HepG2 (cell line): ENCODE measurements around the gene FRMD1.

Source experiments
- CTCF ChIP-seq: sonication (generic); formaldehyde crosslinking; IDR thresholded peaks from 2 replicates; pipeline ENCODE4 v1.5.0; 2020; ENCODE audit warnings: mild to moderate bottlenecking, missing genetic modification reagents, moderate library complexity
- ELF1 ChIP-seq: sonication (generic); formaldehyde crosslinking; IDR thresholded peaks from 2 replicates; pipeline ENCODE4 v1.4.0; 2020; ENCODE audit warnings: missing genetic modification reagents
- FOXO4 ChIP-seq: sonication (generic); formaldehyde crosslinking; conservative IDR thresholded peaks from 2 replicates; pipeline ENCODE4 v1.8.1; 2023; ENCODE audit warnings: missing genetic modification reagents
- HNF1B ChIP-seq: sonication (generic); formaldehyde crosslinking; IDR thresholded peaks from 2 replicates; pipeline ENCODE4 v1.5.1; 2020; ENCODE audit warnings: mild to moderate bottlenecking, moderate library complexity, missing genetic modification reagents
- POLR2A ChIP-seq, 2 experiments: IDR thresholded peaks; 2 replicates each; pipeline ENCODE4 v1.6.1; 2011; ENCODE audit warnings: low read depth in 2 of 2, low read length in 2 of 2, mild to moderate bottlenecking in 1 of 2, moderate library complexity in 1 of 2; ENCODE audit not compliant: insufficient read depth in 1 of 2
- RAD21 ChIP-seq: fragments of 450-650 bp; formaldehyde crosslinking; IDR thresholded peaks from 2 replicates; pipeline ENCODE4 v1.5.0; 2020; ENCODE audit warnings: mild to moderate bottlenecking
- TAF1 ChIP-seq: sonication (generic); formaldehyde crosslinking; IDR thresholded peaks from 2 replicates; pipeline ENCODE4 v1.4.0; 2020; ENCODE audit warnings: missing genetic modification reagents
- USF2 ChIP-seq, 2 experiments: sonication (generic) in 1 of 2; formaldehyde crosslinking in 1 of 2; IDR thresholded peaks; 2 replicates each; pipeline versions ENCODE4 v1.5.1 to v1.6.1; 2011 to 2020; ENCODE audit warnings: borderline replicate concordance in 1 of 2, low read depth in 1 of 2, low read length in 1 of 2, mild to moderate bottlenecking in 1 of 2, missing genetic modification reagents in 1 of 2, moderate library complexity in 1 of 2
- ZNF121 ChIP-seq: sonication (generic); formaldehyde crosslinking; IDR thresholded peaks from 2 replicates; pipeline ENCODE4 v1.5.0; 2020; ENCODE audit warnings: mild to moderate bottlenecking, missing genetic modification reagents
- ZNF335 ChIP-seq: sonication (generic); formaldehyde crosslinking; IDR thresholded peaks from 2 replicates; pipeline ENCODE4 v1.4.0; 2020; ENCODE audit warnings: missing genetic modification reagents
- ZNF451 ChIP-seq: sonication (generic); formaldehyde crosslinking; IDR thresholded peaks from 2 replicates; pipeline ENCODE4 v1.5.0; 2020; ENCODE audit warnings: mild to moderate bottlenecking, missing genetic modification reagents

- TF ChIP-seq CTCF (CRISPR knock-in tag): no peak
- TF ChIP-seq TAF1 (CRISPR knock-in tag): no peak
- no peak for TF ChIP-seq FOXO4
- TF ChIP-seq USF2 (IDR thresholded peaks at IDR 0.05; ENCODE audit: low read depth, low read length): no peak
- TF ChIP-seq USF2 (CRISPR knock-in tag; IDR thresholded peaks at IDR 0.05; ENCODE audit: borderline replicate concordance): no peak
- no peak for TF ChIP-seq ZNF121 (CRISPR knock-in tag)
- TF ChIP-seq ZNF335 (CRISPR knock-in tag): no peak
- TF ChIP-seq ZNF451 (CRISPR knock-in tag): no peak
- TF ChIP-seq POLR2A (IDR thresholded peaks at IDR 0.05; ENCODE audit: insufficient read depth in 1 of 2, low read depth in 2 of 2, low read length in 2 of 2): no peak
- TF ChIP-seq HNF1B (CRISPR knock-in tag): no peak
- TF ChIP-seq RAD21 (CRISPR knock-in tag): no peak
- no peak for TF ChIP-seq ELF1 (CRISPR knock-in tag)
Measured at GRCh38 chr6:168121303-168121665, 42.3 kb upstream of the FRMD1 start.
